SU-DHL-6 (cell line): Measurements from ENCODE around the gene ZNF280A.

Experiments used
- CTCF ChIP-seq: fragments of 200-600 bp; sonication (generic); IDR thresholded peaks from one replicate; pipeline ENCODE4 v1.5.1; 2017; ENCODE audit warnings: antibody characterized with exemption, mild to moderate bottlenecking, low read length, moderate library complexity; ENCODE audit not compliant: insufficient read depth, poor library complexity, severe bottlenecking
- EZH2phosphoT487 ChIP-seq: fragments of 200-600 bp; sonication (generic), shearing (Covaris generic); conservative IDR thresholded peaks from 2 replicates; pipeline ENCODE4 v1.6.1; 2018; ENCODE audit warnings: mild to moderate bottlenecking, antibody characterized with exemption, low read length, moderate library complexity, mixed read lengths

GRCh38 chr22:22520020-22520656 is at the start of gene ZNF280A:
- TF ChIP-seq CTCF (no peak), EZH2phosphoT487 (no peak)
